SK-N-MC (cell line): ENCODE results near the gene POU2AF2.

Source experiments
- EZH2 ChIP-seq: fragments of 200-600 bp; sonication (generic); IDR thresholded peaks from one replicate; pipeline ENCODE4 v1.6.1; 2017; ENCODE audit warnings: antibody characterized with exemption
- FOXP2 ChIP-seq: optimal IDR thresholded peaks from 2 replicates; pipeline ENCODE3; 2011; ENCODE audit warnings: mild to moderate bottlenecking, moderate library complexity; ENCODE audit not compliant: insufficient read depth; ENCODE audit errors: extremely low read length, control extremely low read depth
- POLR2AphosphoS5 ChIP-seq: IDR thresholded peaks from 2 replicates; pipeline ENCODE4 v1.6.1; 2012; ENCODE audit warnings: mild to moderate bottlenecking, low read depth, low read length, borderline replicate concordance

GRCh38 chr11:111253131-111253530 is 7.6 kb downstream of the POU2AF2 start:
- no peak for TF ChIP-seq POLR2AphosphoS5
- TF ChIP-seq EZH2 = no peak
- no peak for TF ChIP-seq FOXP2
